GM21381 (cell line): ENCODE results near the gene FOXN4.

Experiments
- ATAC-seq: cut with Tn5 transposase; IDR thresholded peaks from one replicate; pipeline ENCODE4 v1.9.1; 2021; ENCODE audit warnings: mild to moderate bottlenecking, moderate library complexity; ENCODE audit not compliant: unreplicated experiment

The FOXN4 gene

GRCh38 chr12:109284392-109284791 is 24.7 kb downstream of the FOXN4 start:
- ATAC-seq: no peak

GRCh38 chr12:109281452-109281851 is 27.6 kb downstream of the FOXN4 start:
- no peak for ATAC-seq

- ATAC-seq: no peak
These were observed 29.6 kb downstream of the FOXN4 start for GRCh38 chr12:109279525-109279924.

GRCh38 chr12:109278912-109279311 is 30.2 kb downstream of the FOXN4 start:
- ATAC-seq: no peak

- no peak for ATAC-seq
These were observed 31.0 kb downstream of the FOXN4 start for GRCh38 chr12:109277899-109278762.

- ATAC-seq: no peak
These were observed 31.7 kb downstream of the FOXN4 start for GRCh38 chr12:109277255-109277898.

- no peak for ATAC-seq
These were observed 32.9 kb downstream of the FOXN4 start for GRCh38 chr12:109276160-109276559.

GRCh38 chr12:109275173-109275572 is 33.9 kb downstream of the FOXN4 start:
- no peak for ATAC-seq

- no peak for ATAC-seq
These were observed 34.7 kb downstream of the FOXN4 start for GRCh38 chr12:109274381-109274780.

GRCh38 chr12:109273354-109273753 is 35.7 kb downstream of the FOXN4 start:
- no peak for ATAC-seq

GRCh38 chr12:109271418-109271817 is 37.7 kb downstream of the FOXN4 start:
- no peak for ATAC-seq

GRCh38 chr12:109270494-109270893 is 38.6 kb downstream of the FOXN4 start:
- no peak for ATAC-seq

- no peak for ATAC-seq
These were observed 39.7 kb downstream of the FOXN4 start for GRCh38 chr12:109269428-109269827.

- no peak for ATAC-seq
These were observed 40.2 kb downstream of the FOXN4 start for GRCh38 chr12:109268896-109269295.

- ATAC-seq: no peak
These were observed 41.7 kb downstream of the FOXN4 start for GRCh38 chr12:109267361-109267760.

GRCh38 chr12:109266106-109266879 is 42.8 kb downstream of the FOXN4 start:
- no peak for ATAC-seq

GRCh38 chr12:109264943-109265650 is 44.0 kb downstream of the FOXN4 start:
- no peak for ATAC-seq

- no peak for ATAC-seq
These were observed 44.8 kb downstream of the FOXN4 start for GRCh38 chr12:109264095-109264942.

- ATAC-seq: no peak
These were observed 45.6 kb downstream of the FOXN4 start for GRCh38 chr12:109263439-109263838.

GRCh38 chr12:109261939-109262338 is 47.1 kb downstream of the FOXN4 start:
- ATAC-seq: no peak
